CD4-positive, alpha-beta T cell (primary cell): ENCODE data around the gene CHKA. TPM values are rescaled to one million over a fixed set of nuclear protein-coding genes. Genes with fewer than 3 reads are reported as not detected.

Source experiments
- ATAC-seq: fragments of 200-7000 bp; cut with Tn5 transposase; one replicate; pipeline ENCODE4 v1.10.0; 2022; ENCODE audit warnings: mild to moderate bottlenecking; ENCODE audit not compliant: poor library complexity
- CTCF ChIA-PET: fragments of 350-600 bp; sonication (Branson Sonifier 250); formaldehyde crosslinking; loops from one replicate; lab custom pipeline; 2021; ENCODE audit warnings: antibody characterized with exemption, inconsistent platforms; lab: Charles Lee
- POLR2A ChIA-PET: fragments of 350-600 bp; sonication (Branson Sonifier 250); formaldehyde crosslinking; loops from one replicate; lab custom pipeline; 2021; ENCODE audit warnings: antibody characterized with exemption, inconsistent platforms; lab: Charles Lee
- DNase-seq, 14 experiments: peaks; one replicate each; pipeline ENCODE4 v3.0.0-alpha.2; 2013 to 2020; ENCODE audit warnings: mixed read lengths in 2 of 14
- H3K27ac ChIP-seq, 2 donors: one replicate each; pipeline versions ENCODE4 v1.5.1 to v1.7.0; 2013; ENCODE audit warnings: low read length in 2 of 2, low read depth in 1 of 2, mild to moderate bottlenecking in 1 of 2
- H3K27me3 ChIP-seq, 2 experiments: 1 replicate in 1 of 2; 2 replicates in 1 of 2; pipeline versions ENCODE4 v1.6.1 to v1.7.0; 2013; ENCODE audit warnings: low read length in 2 of 2, control low read depth in 1 of 2, mild to moderate bottlenecking in 1 of 2, moderate library complexity in 1 of 2; ENCODE audit not compliant: insufficient read depth in 2 of 2, control insufficient read depth in 1 of 2
- H3K36me3 ChIP-seq: one replicate; pipeline ENCODE4 v1.6.1; 2013; ENCODE audit warnings: low read length, control low read depth; ENCODE audit not compliant: insufficient read depth
- H3K4me1 ChIP-seq: one replicate; pipeline ENCODE4 v1.6.1; 2013; ENCODE audit warnings: low read length, control low read depth; ENCODE audit not compliant: insufficient read depth
- H3K4me3 ChIP-seq: one replicate; pipeline ENCODE4 v1.5.1; 2013; ENCODE audit warnings: mild to moderate bottlenecking, low read length, moderate library complexity
- H3K9me3 ChIP-seq, 2 experiments: 1 replicate in 1 of 2; 2 replicates in 1 of 2; pipeline versions ENCODE4 v1.6.1 to v1.7.0; 2013; ENCODE audit warnings: low read length in 2 of 2, mild to moderate bottlenecking in 2 of 2, control low read depth in 1 of 2, moderate library complexity in 1 of 2; ENCODE audit not compliant: control insufficient read depth in 1 of 2, insufficient read depth in 1 of 2
- H3K27ac Mint-ChIP-seq: one replicate; pipeline ENCODE4 v1.8.0; 2020; ENCODE audit warnings: mixed read lengths
- H3K27me3 Mint-ChIP-seq: one replicate; pipeline ENCODE4 v1.8.0; 2021; ENCODE audit warnings: mixed read lengths
- H3K36me3 Mint-ChIP-seq: one replicate; pipeline ENCODE4 v1.8.0; 2021; ENCODE audit warnings: low read depth, mixed read lengths
- H3K4me1 Mint-ChIP-seq: one replicate; pipeline ENCODE4 v1.8.0; 2021; ENCODE audit warnings: low read depth, mixed read lengths
- H3K4me3 Mint-ChIP-seq: one replicate; pipeline ENCODE4 v1.8.0; 2020; ENCODE audit warnings: mild to moderate bottlenecking, mixed read lengths
- H3K9me3 Mint-ChIP-seq: one replicate; pipeline ENCODE4 v1.8.0; 2020; ENCODE audit warnings: mixed read lengths
- intact Hi-C, 2 experiments: fragments of 100-400 bp; cut with DNase I in 1 of 2; cut with micrococcal nuclease in 1 of 2; formaldehyde crosslinking; loops; one replicate each; pipeline versions ENCODE4 v1.15.1 to v1.9.0; 2023 to 2025; cut with DNase I, micrococcal nuclease
- total RNA-seq, 174 experiments: library from RNA in 2 of 174; stranded (reverse) in 2 of 174; gene quantifications; one replicate each; pipeline ENCODE4 v1.2.3 and lab custom pipeline; 2021 to 2026
- TF ChIP-seq, protein P1 (sequence below): fragments of 200-600 bp; IDR thresholded peaks from one replicate; pipeline ENCODE4 v1.8.0; 2022; ENCODE audit warnings: antibody characterized with exemption, mild to moderate bottlenecking

The CHKA gene
- total RNA-seq, 2 experiments from 2014 or later: 30.1 to 31.4 TPM

DNA sequence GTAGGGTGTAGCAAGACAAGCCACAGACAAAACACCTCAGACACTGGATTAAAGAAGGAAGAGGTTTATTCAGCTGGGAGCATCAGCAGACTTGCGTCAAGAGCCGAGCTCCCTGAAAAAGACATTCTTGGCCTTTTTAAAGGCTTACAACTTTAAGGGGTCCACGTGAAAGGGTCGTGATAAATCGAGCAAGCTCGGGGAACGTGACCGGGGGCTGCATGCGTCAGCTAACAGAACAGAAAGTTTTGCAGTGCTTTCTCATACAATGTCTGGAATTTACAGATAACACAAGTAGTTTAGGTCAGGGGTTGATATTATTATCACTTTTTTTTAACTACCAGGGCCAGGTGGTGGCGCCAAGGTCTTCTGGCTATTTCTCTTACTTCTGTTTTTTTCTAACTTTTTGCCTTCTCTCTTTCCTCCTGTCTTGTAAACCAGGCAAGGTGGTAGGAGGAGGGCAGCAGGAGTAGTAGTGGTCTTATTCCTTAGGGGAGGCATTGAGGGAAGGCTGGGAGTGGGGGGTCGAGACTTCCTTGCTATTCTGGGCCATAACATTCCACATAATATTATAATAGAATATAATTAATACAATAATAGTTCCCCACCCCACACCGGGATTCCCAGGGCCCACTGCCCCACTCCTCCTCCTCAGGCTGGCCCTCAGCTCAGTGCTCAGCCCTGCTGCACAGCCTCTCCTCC is 111.6 kb downstream of the CHKA start:
- CTCF ChIA-PET: no interaction called here
- H3K27ac Mint-ChIP-seq: peak overlapping the region; percentile 64
- DNase-seq (peak in 2 of 14 experiments; percentile 20 to 27), ATAC-seq (no peak)
- peaks cover 0 to 4% of the 10 kb centered on the region in 2 experiments for H3K9me3 ChIP-seq
- H3K27me3 ChIP-seq: no peaks in the 10 kb centered on the region
- H3K4me3 Mint-ChIP-seq: no peak overlapping the region
- H3K4me3 ChIP-seq: no peak overlapping the region
- TF ChIP-seq, protein P1, sequence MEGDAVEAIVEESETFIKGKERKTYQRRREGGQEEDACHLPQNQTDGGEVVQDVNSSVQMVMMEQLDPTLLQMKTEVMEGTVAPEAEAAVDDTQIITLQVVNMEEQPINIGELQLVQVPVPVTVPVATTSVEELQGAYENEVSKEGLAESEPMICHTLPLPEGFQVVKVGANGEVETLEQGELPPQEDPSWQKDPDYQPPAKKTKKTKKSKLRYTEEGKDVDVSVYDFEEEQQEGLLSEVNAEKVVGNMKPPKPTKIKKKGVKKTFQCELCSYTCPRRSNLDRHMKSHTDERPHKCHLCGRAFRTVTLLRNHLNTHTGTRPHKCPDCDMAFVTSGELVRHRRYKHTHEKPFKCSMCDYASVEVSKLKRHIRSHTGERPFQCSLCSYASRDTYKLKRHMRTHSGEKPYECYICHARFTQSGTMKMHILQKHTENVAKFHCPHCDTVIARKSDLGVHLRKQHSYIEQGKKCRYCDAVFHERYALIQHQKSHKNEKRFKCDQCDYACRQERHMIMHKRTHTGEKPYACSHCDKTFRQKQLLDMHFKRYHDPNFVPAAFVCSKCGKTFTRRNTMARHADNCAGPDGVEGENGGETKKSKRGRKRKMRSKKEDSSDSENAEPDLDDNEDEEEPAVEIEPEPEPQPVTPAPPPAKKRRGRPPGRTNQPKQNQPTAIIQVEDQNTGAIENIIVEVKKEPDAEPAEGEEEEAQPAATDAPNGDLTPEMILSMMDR: no peak
- H3K27me3 Mint-ChIP-seq: peaks cover 7% of the 10 kb centered on the region
- intact Hi-C loops: loop anchor here (5.0 to 10.0 kb wide), 2 partner anchors 195 to 198 kb away; no protein-coding TSS in a partner anchor
- peaks cover 8% of the 10 kb centered on the region for H3K4me1 ChIP-seq
- no peaks in the 10 kb centered on the region for H3K36me3 Mint-ChIP-seq
- no peak overlapping the region for H3K27ac ChIP-seq
- no peaks in the 10 kb centered on the region for H3K36me3 ChIP-seq
- peaks cover 14% of the 10 kb centered on the region for H3K4me1 Mint-ChIP-seq
- no peaks in the 10 kb centered on the region for H3K9me3 Mint-ChIP-seq
- POLR2A ChIA-PET: no interaction called here

DNA sequence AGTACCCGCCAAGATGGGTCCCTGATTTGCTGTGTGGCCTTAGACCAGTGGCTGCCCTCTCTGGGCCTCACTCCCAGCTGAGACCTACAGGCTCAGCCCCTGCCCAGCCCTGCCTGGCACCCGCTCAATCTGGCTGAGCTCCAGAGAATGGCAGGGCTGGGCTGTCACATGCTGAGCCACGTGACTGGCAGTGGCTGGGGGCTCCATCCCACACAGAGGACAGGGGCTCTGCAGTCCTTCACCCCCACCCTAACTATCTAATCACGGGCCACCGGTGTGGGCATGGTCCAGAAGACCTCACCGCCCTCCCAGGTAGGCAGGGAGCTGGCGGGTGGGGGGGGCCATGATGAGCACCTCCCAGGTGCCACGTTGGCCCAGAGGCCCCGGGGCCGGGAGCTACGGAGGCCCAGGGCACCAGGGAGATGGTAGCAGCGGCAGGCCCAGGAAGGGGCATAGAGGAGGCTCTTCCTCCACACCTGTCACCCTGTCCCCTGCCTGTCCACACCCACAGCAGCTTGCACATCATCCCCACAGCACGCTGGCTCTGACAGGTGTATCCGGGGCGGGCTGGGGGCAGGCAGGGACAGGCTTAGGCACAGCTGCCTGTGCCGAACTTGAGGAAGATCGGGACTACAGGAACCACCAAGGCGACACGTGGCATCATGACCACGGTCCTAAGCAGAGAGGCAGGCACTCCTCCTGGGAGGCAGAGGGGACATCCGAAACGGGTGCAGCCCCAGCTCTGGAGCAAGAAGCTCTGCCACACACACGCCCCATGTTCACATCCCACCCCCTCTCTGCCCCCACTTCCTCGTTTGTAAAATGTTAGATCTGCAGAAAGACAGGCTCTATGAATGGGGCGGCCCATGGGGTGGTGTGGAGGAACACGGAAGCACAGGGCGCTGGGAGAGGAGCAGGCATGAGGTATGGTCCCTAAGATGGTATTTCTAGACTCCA is 112.5 kb downstream of the CHKA start:
- Histone ChIP-seq H3K4me1 (peaks cover 14% of the 10 kb centered on the region), H3K27me3 (no peaks in the 10 kb centered on the region), H3K36me3 (no peaks in the 10 kb centered on the region), H3K4me3 (no peak overlapping the region), H3K27ac (no peak overlapping the region), H3K9me3 (peaks cover 0 to under 1% of the 10 kb centered on the region in 2 experiments)
- peak overlapping the region; percentile 64 for H3K27ac Mint-ChIP-seq
- no peaks in the 10 kb centered on the region for H3K36me3 Mint-ChIP-seq
- ChIA-PET POLR2A (interaction anchor here (1.2 kb wide), 1 partner anchor 10 kb away, joined by 3 read pairs; no protein-coding TSS in a partner anchor), CTCF (no interaction called here)
- peaks cover 18% of the 10 kb centered on the region for H3K4me1 Mint-ChIP-seq
- intact Hi-C loops: loop anchor here (5.0 to 10.0 kb wide), 2 partner anchors 196 to 199 kb away; no protein-coding TSS in a partner anchor
- H3K9me3 Mint-ChIP-seq: no peaks in the 10 kb centered on the region
- TF ChIP-seq, protein P1: no peak
- H3K4me3 Mint-ChIP-seq: peak overlapping the region; percentile 20
- ATAC-seq: peak; percentile 46
- H3K27me3 Mint-ChIP-seq: peaks cover 7% of the 10 kb centered on the region
- DNase-seq: no peak

DNA sequence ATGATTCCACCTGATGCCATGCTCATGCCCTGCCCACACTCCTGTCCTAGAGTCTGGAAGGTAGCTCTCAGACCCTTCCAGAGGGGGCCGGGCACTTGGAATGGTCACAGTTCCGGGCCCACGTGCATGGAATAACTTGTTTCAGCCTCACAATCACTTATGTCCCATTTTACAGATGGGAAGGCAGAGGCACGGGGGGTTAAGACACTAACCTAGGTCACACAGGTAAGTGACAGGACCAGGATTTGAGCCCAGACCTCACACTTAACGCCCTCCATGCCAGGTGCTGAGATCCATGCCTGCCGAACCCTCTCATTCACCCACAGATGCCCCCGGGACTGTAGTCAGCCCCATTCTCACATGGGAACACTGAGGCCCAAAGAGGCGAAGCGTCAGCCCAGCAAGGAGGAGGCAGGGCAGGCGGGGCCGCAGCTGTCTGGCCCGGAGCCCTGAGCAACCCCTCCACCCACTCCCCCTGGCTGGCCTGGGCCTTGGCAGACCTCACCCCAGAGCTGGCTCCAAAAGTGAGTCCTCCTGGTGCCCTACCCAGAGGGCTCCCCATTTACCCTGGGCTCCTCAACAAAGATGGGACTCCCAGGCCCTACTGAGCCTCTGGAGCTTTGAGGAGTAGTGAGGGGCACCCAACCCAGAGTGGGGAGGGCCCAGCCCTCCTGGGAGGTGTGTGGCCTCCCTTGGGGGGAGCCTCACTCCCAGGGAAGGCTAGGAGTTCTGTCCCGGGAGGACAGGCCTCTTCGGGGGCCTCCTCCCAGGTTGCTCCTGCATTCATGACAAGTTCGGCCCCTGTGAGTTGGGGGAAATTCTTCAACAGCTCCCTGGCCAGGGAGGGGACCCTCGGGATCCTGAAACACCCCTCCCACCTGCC is 113.4 kb downstream of the CHKA start:
- Histone ChIP-seq H3K9me3 (no peaks in the 10 kb centered on the region), H3K4me3 (no peak overlapping the region), H3K4me1 (peaks cover 20% of the 10 kb centered on the region), H3K27ac (no peak overlapping the region), H3K36me3 (no peaks in the 10 kb centered on the region), H3K27me3 (no peaks in the 10 kb centered on the region)
- no peak overlapping the region for H3K27ac Mint-ChIP-seq
- no peaks in the 10 kb centered on the region for H3K9me3 Mint-ChIP-seq
- TF ChIP-seq, protein P1: no peak
- no peak for ATAC-seq
- H3K27me3 Mint-ChIP-seq: peaks cover 7% of the 10 kb centered on the region
- no peaks in the 10 kb centered on the region for H3K36me3 Mint-ChIP-seq
- peaks cover 22% of the 10 kb centered on the region for H3K4me1 Mint-ChIP-seq
- no peak for DNase-seq
- H3K4me3 Mint-ChIP-seq: no peak overlapping the region
- intact Hi-C loops: loop anchor here (5.0 to 10.0 kb wide), 2 partner anchors 197 to 200 kb away; no protein-coding TSS in a partner anchor
- ChIA-PET CTCF (no interaction called here), POLR2A (interaction anchor here (1.2 kb wide), 1 partner anchor 9 kb away, joined by 3 read pairs; no protein-coding TSS in a partner anchor)
